Fibroblast of villous mesenchyme (primary cell): ENCODE results near the gene SPARC. TPM values are rescaled to one million over a fixed set of nuclear protein-coding genes. Genes with fewer than 3 reads are reported as not detected.
A peak's percentile ranks its signal among the peaks of the same experiment; 100 is the strongest.

Experiments used
- DNase-seq: peaks from one replicate; pipeline ENCODE4 v3.0.0-alpha.2; 2010; ENCODE audit warnings: low read depth
- H3K4me3 ChIP-seq: 2 replicates; pipeline ENCODE4 v1.5.1; 2011; ENCODE audit warnings: low read depth, mild to moderate bottlenecking, low read length
- CTCF ChIP-seq: IDR thresholded peaks from 2 replicates; pipeline ENCODE4 v1.5.1; 2012; ENCODE audit warnings: low read depth, mild to moderate bottlenecking, low read length; ENCODE audit not compliant: insufficient read depth
- total RNA-seq: library from RNA; depleted of rRNA; stranded (reverse); fragments of >200 nt; gene quantifications from 2 replicates; pipeline ENCODE4 v1.2.3, GENCODE V29; 2012

The SPARC gene
- total RNA-seq, 1 donor: 2,230 TPM

DNA sequence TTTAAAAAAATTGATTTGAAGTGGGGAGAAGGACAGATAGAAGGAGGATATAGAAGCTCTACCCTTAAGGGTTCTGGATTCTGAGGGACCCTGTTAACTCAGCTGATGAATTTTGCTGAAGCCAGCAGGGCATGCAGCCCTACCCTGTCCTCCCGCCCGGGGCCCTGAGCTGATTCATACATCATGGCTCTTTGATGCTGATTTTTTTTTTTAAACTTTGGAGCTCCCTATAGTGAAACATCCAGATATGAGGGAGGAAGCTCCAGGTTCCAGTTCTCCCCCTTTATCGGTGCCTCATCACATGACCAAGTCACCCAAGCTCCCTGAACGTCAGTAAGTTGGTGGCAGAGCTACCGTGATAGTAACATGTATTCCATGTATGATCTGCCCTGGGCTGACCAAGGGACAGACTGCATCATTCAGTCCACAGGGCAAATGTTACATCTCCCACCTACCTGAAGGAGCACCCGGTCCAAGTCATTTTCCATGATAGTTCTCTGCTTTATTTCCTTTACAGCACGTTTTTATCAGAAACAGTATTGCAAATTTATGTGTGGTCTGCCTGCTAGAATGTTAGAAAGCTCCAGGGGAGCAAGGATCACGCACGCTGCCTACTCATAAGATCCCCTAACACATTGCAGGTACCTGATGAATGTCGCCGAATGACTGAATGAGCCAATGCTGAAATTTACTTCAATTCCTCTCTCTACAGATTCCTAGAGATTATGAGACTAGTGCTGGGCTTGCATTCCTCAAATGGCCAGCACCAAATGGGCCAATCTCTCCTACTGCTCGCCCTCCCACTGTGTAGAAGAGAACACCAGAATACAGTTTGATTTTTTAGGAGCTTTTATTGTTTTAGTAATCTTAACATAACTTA, 25.9 kb downstream of the SPARC start:
- DNase-seq: peak; percentile 80
- no peak overlapping the region for H3K4me3 ChIP-seq
- no peak for TF ChIP-seq CTCF

- peak; percentile 90 for TF ChIP-seq CTCF
- no peak overlapping the region for H3K4me3 ChIP-seq
- DNase-seq: peak; percentile 90
Measured at GRCh38 chr5:151659001-151659754, 27.5 kb downstream of the SPARC start.

DNA sequence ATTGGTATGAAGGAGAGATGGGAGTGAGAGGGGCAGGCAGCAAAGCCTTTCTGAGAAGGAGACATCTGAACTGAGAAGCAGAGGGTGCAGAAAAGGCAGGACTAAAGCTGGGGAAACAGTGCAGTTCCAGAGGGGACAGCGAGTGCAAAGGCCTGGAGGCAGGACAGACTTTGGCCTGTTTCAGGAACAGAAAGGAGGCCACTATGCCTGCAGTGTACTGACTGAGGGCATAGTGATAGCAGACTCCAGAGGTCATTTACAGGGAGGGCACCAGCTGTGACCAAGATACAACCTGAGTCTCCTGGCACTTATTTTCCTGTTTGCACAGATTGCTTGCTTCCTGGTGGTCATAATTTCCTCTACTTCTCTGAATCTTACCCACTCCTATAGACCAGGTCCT, 29.6 kb downstream of the SPARC start:
- DNase-seq: no peak
- H3K4me3 ChIP-seq: no peak overlapping the region
- TF ChIP-seq CTCF: no peak

GRCh38 chr5:151656311-151656710, 30.4 kb downstream of the SPARC start:
- TF ChIP-seq CTCF: no peak
- no peak overlapping the region for H3K4me3 ChIP-seq
- DNase-seq: no peak

GRCh38 chr5:151651997-151652645, 34.6 kb downstream of the SPARC start:
- H3K4me3 ChIP-seq: no peak overlapping the region
- peak; percentile 91 for TF ChIP-seq CTCF
- DNase-seq: peak; percentile 77

DNA sequence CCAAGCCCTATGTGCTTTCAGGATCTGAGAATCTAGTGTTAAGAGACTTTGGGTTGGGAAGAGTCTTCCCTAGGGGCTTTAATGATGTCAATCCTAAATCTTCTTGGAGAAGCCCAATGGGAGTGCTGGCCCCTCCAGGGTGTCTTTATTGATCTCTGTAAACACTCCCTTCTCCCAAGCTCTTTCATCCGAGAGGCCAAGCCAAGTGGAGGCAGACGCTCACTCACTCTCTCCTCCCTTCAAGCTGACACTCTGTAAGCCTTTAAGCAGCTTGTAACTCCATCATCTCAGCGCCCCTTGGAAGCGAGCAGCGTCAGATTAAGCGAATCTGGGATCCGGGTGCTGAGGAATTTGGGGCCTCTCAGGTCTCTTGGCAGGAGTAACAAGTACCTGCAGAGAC, 37.7 kb downstream of the SPARC start:
- H3K4me3 ChIP-seq: no peak overlapping the region
- no peak for DNase-seq
- TF ChIP-seq CTCF: no peak
